Choroid plexus epithelial cell (primary cell): Measurements from ENCODE around the gene SLC25A51.
"Not testable (repeated sequence)": the region's sequence is repeated elsewhere in the genome, so short reads cannot be mapped to it uniquely, and the experiment has no call there.

ENCODE experiments used
- DNase-seq: peaks from one replicate; pipeline ENCODE4 v3.0.0-alpha.2; 2010; ENCODE audit warnings: low read depth
- H3K4me3 ChIP-seq: 2 replicates; pipeline ENCODE4 v1.5.1; 2011; ENCODE audit warnings: low read depth, mild to moderate bottlenecking, control low read depth, low read length, moderate library complexity
- TF ChIP-seq, protein P1 (sequence below): conservative IDR thresholded peaks from 2 replicates; pipeline ENCODE4 v1.5.1; 2011; ENCODE audit warnings: low read depth, mild to moderate bottlenecking, control low read depth, inconsistent platforms, low read length, moderate library complexity

Gene SLC25A51

GRCh38 chr9:37889536-37889935 lies 14.4 kb downstream of the SLC25A51 start:
- no peak for DNase-seq
- TF ChIP-seq, protein P1, sequence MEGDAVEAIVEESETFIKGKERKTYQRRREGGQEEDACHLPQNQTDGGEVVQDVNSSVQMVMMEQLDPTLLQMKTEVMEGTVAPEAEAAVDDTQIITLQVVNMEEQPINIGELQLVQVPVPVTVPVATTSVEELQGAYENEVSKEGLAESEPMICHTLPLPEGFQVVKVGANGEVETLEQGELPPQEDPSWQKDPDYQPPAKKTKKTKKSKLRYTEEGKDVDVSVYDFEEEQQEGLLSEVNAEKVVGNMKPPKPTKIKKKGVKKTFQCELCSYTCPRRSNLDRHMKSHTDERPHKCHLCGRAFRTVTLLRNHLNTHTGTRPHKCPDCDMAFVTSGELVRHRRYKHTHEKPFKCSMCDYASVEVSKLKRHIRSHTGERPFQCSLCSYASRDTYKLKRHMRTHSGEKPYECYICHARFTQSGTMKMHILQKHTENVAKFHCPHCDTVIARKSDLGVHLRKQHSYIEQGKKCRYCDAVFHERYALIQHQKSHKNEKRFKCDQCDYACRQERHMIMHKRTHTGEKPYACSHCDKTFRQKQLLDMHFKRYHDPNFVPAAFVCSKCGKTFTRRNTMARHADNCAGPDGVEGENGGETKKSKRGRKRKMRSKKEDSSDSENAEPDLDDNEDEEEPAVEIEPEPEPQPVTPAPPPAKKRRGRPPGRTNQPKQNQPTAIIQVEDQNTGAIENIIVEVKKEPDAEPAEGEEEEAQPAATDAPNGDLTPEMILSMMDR, result no peak
- H3K4me3 ChIP-seq, result no peak overlapping the region

DNA sequence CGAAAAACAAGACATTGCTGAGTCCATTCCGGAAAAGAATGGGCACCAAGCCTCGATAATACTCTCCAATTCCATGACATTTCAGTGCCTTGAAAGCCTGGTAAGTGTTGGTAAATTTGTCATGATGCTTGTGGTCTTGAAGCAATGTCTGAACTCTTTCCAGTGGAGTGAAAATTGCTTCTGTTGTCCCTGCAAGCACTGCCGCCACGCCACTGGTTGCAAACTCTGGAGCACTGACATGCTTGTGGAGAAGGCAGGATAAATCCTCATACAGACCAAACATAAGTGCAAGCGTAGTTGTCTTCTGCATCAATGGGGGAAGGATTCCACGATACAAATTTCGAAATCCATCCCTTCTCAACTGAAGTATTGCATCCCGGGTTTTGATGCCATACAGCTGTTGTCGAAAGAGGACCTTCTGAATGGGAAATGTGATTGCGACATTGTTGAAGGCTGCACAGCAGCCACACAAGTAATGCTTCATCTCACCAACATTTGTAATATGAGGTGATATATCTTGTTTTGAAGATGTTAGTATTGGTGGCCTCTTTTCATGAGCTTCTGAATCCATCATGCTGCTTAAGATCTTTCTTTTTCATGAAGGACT lies 15.8 kb downstream of the SLC25A51 start:
- H3K4me3 ChIP-seq, result not testable (repeated sequence)
- DNase-seq, result peak; percentile 72

DNA sequence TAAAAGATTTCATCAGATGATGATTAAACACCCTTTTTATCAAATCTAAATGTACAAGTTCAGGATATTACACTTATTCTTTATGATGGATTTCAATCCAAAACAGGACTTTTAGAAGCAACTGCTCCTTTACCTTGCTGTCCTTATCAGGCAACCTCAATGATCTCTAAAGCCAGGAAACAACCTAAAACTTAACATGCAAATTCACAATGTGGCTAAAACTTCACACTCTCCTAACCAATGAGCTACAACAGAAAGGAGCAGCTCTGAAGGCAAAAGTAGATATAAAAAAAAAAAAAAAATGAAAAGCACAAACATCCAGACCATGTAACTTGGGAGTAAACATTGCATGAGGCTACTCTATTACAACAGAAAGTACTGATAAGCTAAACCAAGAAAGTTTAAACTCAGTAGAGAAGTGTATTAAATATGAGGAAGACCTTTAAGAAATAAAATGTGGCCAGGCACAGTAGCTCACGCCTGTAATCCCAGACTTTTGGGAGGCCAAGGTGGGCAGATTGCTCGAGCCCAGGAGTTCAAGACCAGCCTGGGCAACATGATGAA lies 22.9 kb downstream of the SLC25A51 start:
- DNase-seq, result no peak
- TF ChIP-seq, protein P1, result no peak
- no peak overlapping the region for H3K4me3 ChIP-seq

DNA sequence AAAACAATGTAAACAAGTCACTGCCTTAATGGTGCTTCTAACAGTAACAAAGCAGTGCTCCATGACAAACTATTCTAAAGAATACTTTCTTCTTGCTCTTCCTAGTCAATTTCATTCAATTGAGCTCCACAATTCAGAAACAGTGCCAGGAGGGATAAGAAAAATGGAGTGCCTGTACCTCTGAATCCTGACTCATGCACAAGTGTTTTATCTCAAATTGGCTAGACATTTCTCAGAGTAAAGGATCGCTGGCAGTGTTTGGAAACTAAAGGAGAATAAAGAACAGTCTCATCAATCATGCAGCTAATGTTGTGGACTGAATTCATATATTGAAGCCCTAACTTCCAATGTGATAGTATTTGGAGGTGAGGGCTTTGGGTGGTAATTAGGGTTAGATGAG lies 27.6 kb downstream of the SLC25A51 start:
- H3K4me3 ChIP-seq, result no peak overlapping the region
- TF ChIP-seq, protein P1, result no peak
- DNase-seq, result no peak

GRCh38 chr9:37873955-37874354 lies 30.0 kb downstream of the SLC25A51 start:
- no peak overlapping the region for H3K4me3 ChIP-seq
- TF ChIP-seq, protein P1, result no peak
- no peak for DNase-seq

- H3K4me3 ChIP-seq, result no peak overlapping the region
- TF ChIP-seq, protein P1, result no peak
- DNase-seq, result no peak
Observed at GRCh38 chr9:37870799-37871176, 33.1 kb downstream of the SLC25A51 start.

- no peak for DNase-seq
- no peak overlapping the region for H3K4me3 ChIP-seq
- TF ChIP-seq, protein P1, result no peak
Observed at GRCh38 chr9:37870081-37870798, 33.7 kb downstream of the SLC25A51 start.
